Esophagus squamous epithelium (tissue), 4 donors: ENCODE measurements around the gene BTBD2.

ENCODE experiments used
- POLR2A ChIP-seq, 4 donors: fragments of 450-650 bp; IDR thresholded peaks; one replicate each; pipeline ENCODE4 v1.6.1; 2017; ENCODE audit warnings: antibody characterized with exemption in 4 of 4, mild to moderate bottlenecking in 4 of 4, moderate library complexity in 3 of 4
- TF ChIP-seq, protein P1 (sequence below), 6 experiments: fragments of 450-650 bp in 4 of 6; fragments of 200-600 bp in 2 of 6; sonication (generic) in 2 of 6; IDR thresholded peaks; one replicate each; pipeline ENCODE4 v1.5.1; 2016 to 2019; ENCODE audit warnings: antibody characterized with exemption in 6 of 6, mild to moderate bottlenecking in 4 of 6, moderate library complexity in 4 of 6

DNA sequence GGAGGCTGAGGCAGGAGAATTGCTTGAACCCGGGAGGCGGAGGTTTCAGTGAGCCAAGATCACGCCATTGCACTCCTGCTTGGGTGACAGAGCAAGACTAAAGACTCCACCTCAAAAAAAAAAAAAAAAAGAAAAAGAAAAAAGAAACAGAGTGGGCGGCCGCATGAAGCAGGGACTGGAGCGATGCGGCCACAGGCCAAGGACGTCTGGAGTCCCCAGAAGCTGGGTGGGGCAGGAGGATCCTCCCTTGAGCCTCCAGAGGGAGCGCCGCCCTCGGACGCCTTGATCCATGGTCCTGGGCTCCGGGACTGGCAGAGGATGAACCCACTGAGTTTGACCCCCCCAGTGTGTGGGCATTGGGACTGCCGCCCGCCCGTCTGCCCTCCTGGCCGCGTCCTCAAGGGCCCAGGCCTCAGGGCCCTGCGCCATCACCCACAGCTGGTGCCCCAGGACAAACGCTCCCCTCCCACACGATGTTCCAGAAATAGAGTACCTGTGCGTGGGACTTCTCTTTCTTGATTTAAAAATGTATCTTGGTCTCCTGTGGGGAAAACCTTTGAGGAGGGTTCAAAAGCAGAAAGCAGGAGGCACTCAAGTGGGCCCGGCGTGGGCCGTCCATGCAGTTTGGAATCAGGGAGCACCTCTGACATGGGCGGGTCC, 15.5 kb downstream of the BTBD2 start:
- TF ChIP-seq POLR2A (IDR thresholded peaks at IDR 0.05): no peak
- TF ChIP-seq, protein P1, sequence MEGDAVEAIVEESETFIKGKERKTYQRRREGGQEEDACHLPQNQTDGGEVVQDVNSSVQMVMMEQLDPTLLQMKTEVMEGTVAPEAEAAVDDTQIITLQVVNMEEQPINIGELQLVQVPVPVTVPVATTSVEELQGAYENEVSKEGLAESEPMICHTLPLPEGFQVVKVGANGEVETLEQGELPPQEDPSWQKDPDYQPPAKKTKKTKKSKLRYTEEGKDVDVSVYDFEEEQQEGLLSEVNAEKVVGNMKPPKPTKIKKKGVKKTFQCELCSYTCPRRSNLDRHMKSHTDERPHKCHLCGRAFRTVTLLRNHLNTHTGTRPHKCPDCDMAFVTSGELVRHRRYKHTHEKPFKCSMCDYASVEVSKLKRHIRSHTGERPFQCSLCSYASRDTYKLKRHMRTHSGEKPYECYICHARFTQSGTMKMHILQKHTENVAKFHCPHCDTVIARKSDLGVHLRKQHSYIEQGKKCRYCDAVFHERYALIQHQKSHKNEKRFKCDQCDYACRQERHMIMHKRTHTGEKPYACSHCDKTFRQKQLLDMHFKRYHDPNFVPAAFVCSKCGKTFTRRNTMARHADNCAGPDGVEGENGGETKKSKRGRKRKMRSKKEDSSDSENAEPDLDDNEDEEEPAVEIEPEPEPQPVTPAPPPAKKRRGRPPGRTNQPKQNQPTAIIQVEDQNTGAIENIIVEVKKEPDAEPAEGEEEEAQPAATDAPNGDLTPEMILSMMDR (IDR thresholded peaks at IDR 0.05): no peak
